H1 (cell line): Measurements from ENCODE around the gene SLC39A10. TPM values are rescaled to one million over a fixed set of nuclear protein-coding genes. Genes with fewer than 3 reads are reported as not detected.

Experiments used
- BRCA1 ChIP-seq: IDR thresholded peaks from 2 replicates; pipeline ENCODE4 v1.6.1; 2012; ENCODE audit warnings: low read depth, low read length, improper control_type of control experiment
- CBX5 ChIP-seq: fragments of 300-800, 300-1000 bp; sonication (generic); IDR thresholded peaks from 2 replicates; pipeline ENCODE4 v1.7.1; 2016; ENCODE audit warnings: antibody characterized with exemption, low read length, low read depth
- CHD1 ChIP-seq: IDR thresholded peaks from 2 replicates; pipeline ENCODE4 v1.6.1; 2012; ENCODE audit warnings: low read depth, low read length, improper control_type of control experiment
- CTCF ChIP-seq, 3 experiments: IDR thresholded peaks; 1 replicate in 2 of 3; 2 replicates in 1 of 3; pipeline versions ENCODE4 v1.5.1 to v1.6.1; 2011; ENCODE audit warnings: low read length in 3 of 3, mild to moderate bottlenecking in 3 of 3, inconsistent platforms in 2 of 3, low read depth in 1 of 3, moderate library complexity in 1 of 3; ENCODE audit not compliant: insufficient read depth in 1 of 3; ENCODE audit errors: control extremely low read depth in 1 of 3
- E2F6 ChIP-seq: IDR thresholded peaks from 2 replicates; pipeline ENCODE4 v1.6.1; 2012; ENCODE audit warnings: inconsistent platforms
- EZH2 ChIP-seq: fragments of 200-600 bp; sonication (generic); IDR thresholded peaks from 2 replicates; pipeline ENCODE4 v1.7.1; 2012; ENCODE audit warnings: low read depth, mild to moderate bottlenecking, moderate library complexity, low read length, inconsistent platforms; ENCODE audit not compliant: severe bottlenecking
- GTF2F1 ChIP-seq: IDR thresholded peaks from 2 replicates; pipeline ENCODE4 v1.6.1; 2012; ENCODE audit warnings: low read depth, low read length, improper control_type of control experiment, borderline replicate concordance
- HDAC2 ChIP-seq, 2 experiments: fragments of 300-600 bp in 1 of 2; sonication (generic) in 1 of 2; IDR thresholded peaks; 2 replicates each; pipeline ENCODE4 v1.6.1; 2011 to 2012; ENCODE audit warnings: low read depth in 2 of 2, low read length in 2 of 2, mild to moderate bottlenecking in 2 of 2, moderate library complexity in 2 of 2, borderline replicate concordance in 1 of 2, inconsistent platforms in 1 of 2
- KDM4A ChIP-seq: IDR thresholded peaks from one replicate; pipeline ENCODE4 v1.7.1; 2012; ENCODE audit warnings: low read depth, mild to moderate bottlenecking, moderate library complexity, low read length, inconsistent platforms; ENCODE audit not compliant: severe bottlenecking
- NANOG ChIP-seq: IDR thresholded peaks from 2 replicates; pipeline ENCODE4 v1.6.1; 2011; ENCODE audit warnings: low read length, low read depth, mild to moderate bottlenecking, inconsistent platforms; ENCODE audit not compliant: insufficient read depth, poor library complexity, severe bottlenecking
- PHF8 ChIP-seq: fragments of 200-600 bp; sonication (generic); conservative IDR thresholded peaks from 2 replicates; pipeline ENCODE4 v1.7.1; 2012; ENCODE audit warnings: low read depth, mild to moderate bottlenecking, inconsistent platforms, low read length, moderate library complexity
- POU5F1 ChIP-seq: IDR thresholded peaks from 2 replicates; pipeline ENCODE4 v1.6.1; 2011; ENCODE audit warnings: low read depth, mild to moderate bottlenecking, low read length, moderate library complexity
- RAD21 ChIP-seq, 2 experiments: IDR thresholded peaks in 1 of 2; conservative IDR thresholded peaks in 1 of 2; 2 replicates each; pipeline ENCODE4 v1.6.1; 2011; ENCODE audit warnings: low read depth in 2 of 2, low read length in 2 of 2, improper control_type of control experiment in 1 of 2, inconsistent platforms in 1 of 2, mild to moderate bottlenecking in 1 of 2, moderate library complexity in 1 of 2
- RFX5 ChIP-seq: IDR thresholded peaks from 2 replicates; pipeline ENCODE4 v1.6.1; 2011; ENCODE audit warnings: low read depth, low read length, improper control_type of control experiment, borderline replicate concordance
- RNF2 ChIP-seq: fragments of 200-900, 300-1000 bp; sonication (generic); IDR thresholded peaks from 2 replicates; pipeline ENCODE4 v1.7.1; 2016; ENCODE audit warnings: borderline replicate concordance, low read depth, mild to moderate bottlenecking, antibody characterized with exemption, low read length; ENCODE audit not compliant: poor library complexity, severe bottlenecking; ENCODE audit errors: missing control alignments
- RXRA ChIP-seq: IDR thresholded peaks from 2 replicates; pipeline ENCODE4 v1.6.1; 2011; ENCODE audit warnings: low read depth, mild to moderate bottlenecking, low read length, moderate library complexity; ENCODE audit not compliant: insufficient read depth
- SP4 ChIP-seq: IDR thresholded peaks from 2 replicates; pipeline ENCODE4 v1.6.1; 2012; ENCODE audit warnings: low read length, inconsistent platforms
- TAF1 ChIP-seq: IDR thresholded peaks from 2 replicates; pipeline ENCODE4 v1.6.1; 2011; ENCODE audit warnings: mild to moderate bottlenecking, low read depth, low read length
- TEAD4 ChIP-seq: IDR thresholded peaks from 2 replicates; pipeline ENCODE4 v1.6.1; 2012; ENCODE audit warnings: low read depth, low read length, inconsistent platforms, mixed read lengths
- polyA plus RNA-seq, 7 experiments: library from polyadenylated mRNA; depleted of rRNA in 3 of 7; stranded (reverse) in 5 of 7; unstranded in 2 of 7; fragments of >200 nt in 5 of 7; fragments of 200-250 nt in 2 of 7; gene quantifications; 1 replicate in 5 of 7; 2 replicates in 1 of 7; 4 replicates in 1 of 7; pipeline versions ENCODE4 v1.2.1 to v1.2.3, GENCODE V29; 2011 to 2013; ENCODE audit warnings: missing spikeins in 2 of 7, mixed read lengths in 2 of 7
- total RNA-seq: library from RNA; stranded (reverse); fragmentation: NEBNext Ultra II Directional; extraction: Animal tissue kit (Norgen Biotek cat#: 25700); gene quantifications from 2 replicates; pipeline ENCODE4 v1.2.1, GENCODE V29; 2021

SLC39A10 gene
- total and polyA plus RNA-seq, 2 of the 8 experiments (the other 6 are each of a cell fraction or from before 2014, with no cell fraction given): 68.1 to 234 TPM

GRCh38 chr2:195612611-195613495 lies 44.2 kb upstream of the SLC39A10 start (continued):
- TF ChIP-seq RNF2 (no peak), TEAD4 (peak; percentile 98), RAD21 (IDR thresholded peaks at IDR 0.05 in 1 of 2, conservative IDR thresholded peaks at IDR 0.05 in 1 of 2; ENCODE audit: low read depth in 2 of 2, low read length in 2 of 2) (0 out of 4 replicates have a peak, but pooled peaks of 1 of the 2 experiments have one; percentile 7), GTF2F1 (no peak), NANOG (peak; percentile 23), TAF1 (peak; percentile 72), HDAC2 (IDR thresholded peaks at IDR 0.05; ENCODE audit: borderline replicate concordance in 1 of 2, low read depth in 2 of 2, low read length in 2 of 2) (peak in 1 of 2 experiments; percentile 88; a peak in 1 of 4 replicates), KDM4A (no peak), RFX5 (no peak), SP4 (no peak), CHD1 (no peak), EZH2 (no peak), RXRA (no peak), CBX5 (no peak), CTCF (IDR thresholded peaks at IDR 0.05; ENCODE audit: control extremely low read depth in 1 of 3, insufficient read depth in 1 of 3, low read depth in 1 of 3, low read length in 3 of 3) (no peak), E2F6 (no peak), PHF8 (no peak), POU5F1 (no peak), BRCA1 (no peak)
